Fibroblast of skin of right biceps (primary cell): Measurements from ENCODE around the gene PRICKLE4.
"Not testable (repeated sequence)": the region's sequence is repeated elsewhere in the genome, so short reads cannot be mapped to it uniquely, and the experiment has no call there.

Experiments
- DNase-seq: peaks from one replicate; pipeline ENCODE4 v3.0.0-alpha.2; 2013

The PRICKLE4 gene

DNA sequence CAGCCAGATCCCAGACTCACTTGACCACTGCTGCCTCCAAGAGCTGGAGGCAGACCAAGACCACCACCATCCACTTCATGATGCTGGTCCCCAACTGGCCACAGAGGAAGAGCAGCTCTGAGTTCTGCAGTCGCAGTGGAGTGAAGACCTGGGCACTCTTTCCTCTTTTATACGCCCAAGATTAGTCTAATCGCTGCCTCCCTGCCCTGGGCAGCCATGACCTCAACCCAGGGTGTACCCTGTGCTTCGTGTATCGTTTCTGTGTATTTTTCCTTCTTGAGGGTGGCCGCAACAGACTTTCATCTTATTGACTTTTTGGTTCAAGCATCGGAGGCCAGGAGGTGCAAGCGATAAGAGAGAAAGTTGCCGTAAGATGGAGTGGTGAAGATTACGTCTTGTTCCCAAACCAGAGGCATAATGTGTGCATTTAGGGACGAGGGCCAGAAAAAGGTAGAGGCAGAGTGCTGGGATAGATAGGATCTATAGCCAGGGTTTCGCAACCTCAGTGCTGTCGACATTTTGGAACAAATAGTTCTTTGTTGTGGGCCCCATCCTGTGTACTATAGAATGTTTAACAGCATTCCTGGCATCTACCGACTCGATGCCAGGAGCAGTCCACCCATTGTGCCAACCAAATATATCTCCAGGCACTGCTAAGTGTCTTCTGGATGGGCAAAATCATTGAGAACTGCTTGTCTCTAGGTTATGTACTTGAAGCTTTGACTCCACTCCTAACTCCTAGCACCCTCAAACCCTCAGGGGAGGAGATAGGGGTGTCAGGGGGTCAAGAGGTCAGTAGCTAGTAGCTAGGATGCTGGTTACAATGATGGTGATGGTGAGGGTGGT, 33.1 kb upstream of the PRICKLE4 start, which contains the start of gene PGC:
Gene PGC (minus strand): TSS at position 142 of the 846 bp plus-strand sequence. CDS start 63 bp downstream, at position 79.
- no peak for DNase-seq

- DNase-seq, result no peak
Observed at GRCh38 chr6:41748102-41748477, 32.5 kb upstream of the PRICKLE4 start.

- no peak for DNase-seq
Observed at GRCh38 chr6:41748542-41748941, 32.0 kb upstream of the PRICKLE4 start.

GRCh38 chr6:41750374-41750773, 30.2 kb upstream of the PRICKLE4 start:
- no peak for DNase-seq

- no peak for DNase-seq
Observed at GRCh38 chr6:41755895-41756294, 24.7 kb upstream of the PRICKLE4 start.

GRCh38 chr6:41756354-41756753, 24.2 kb upstream of the PRICKLE4 start:
- DNase-seq, result no peak

DNA sequence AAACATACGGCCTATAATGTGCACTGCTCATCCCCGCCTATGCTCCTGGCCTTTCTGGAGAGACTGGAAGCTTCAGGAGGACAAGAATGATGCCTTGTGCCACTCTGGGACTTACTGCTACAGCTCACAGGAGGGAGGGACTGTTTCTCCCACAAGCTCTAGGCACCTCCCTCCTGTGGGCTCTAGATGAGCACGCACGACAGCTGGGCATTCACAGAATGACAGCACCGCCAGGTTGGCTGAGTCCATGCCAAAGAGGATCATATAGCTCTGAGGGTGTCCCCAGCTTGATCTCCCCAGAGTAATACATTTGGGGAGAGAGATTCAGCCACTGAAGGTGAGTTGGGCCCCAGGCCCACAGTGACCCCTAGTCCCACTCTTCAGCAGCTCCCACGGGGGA, 23.3 kb upstream of the PRICKLE4 start:
- no peak for DNase-seq

DNA sequence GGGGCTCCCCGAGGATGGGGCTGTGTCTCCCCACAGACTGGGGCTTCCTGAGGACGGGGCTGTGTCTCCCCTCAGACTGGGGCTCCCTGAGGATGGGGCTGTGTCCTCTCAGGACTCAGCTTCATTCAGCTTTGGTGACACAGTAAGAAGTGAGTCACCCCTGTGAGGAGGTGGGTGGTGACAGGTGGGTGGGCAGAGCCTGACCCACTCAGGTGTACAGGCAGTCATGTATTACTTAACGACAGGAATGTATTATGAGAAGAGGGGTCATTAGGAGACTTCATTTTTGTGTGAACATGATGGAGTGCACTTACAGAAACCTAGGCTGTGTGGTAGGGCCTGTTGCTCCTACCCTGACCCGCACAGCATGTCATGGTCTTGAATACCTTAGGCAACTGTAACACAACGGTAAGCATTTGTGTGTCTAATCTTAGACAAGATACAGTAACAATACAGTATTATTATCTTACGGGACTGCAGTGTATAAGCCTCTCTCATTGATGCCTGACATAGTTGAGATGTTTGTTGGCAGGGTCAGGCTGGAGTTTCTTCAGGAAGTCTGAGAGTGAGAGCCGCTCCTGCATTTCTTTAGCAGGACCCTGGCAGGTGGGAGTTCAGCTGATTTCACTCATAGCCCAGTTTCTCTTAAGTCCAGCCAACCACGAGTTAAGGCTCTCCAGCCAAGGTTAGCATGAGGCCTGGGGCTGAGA, 22.5 kb upstream of the PRICKLE4 start:
- DNase-seq, result no peak

- DNase-seq, result no peak
Observed at GRCh38 chr6:41758641-41759035, 21.9 kb upstream of the PRICKLE4 start.

DNA sequence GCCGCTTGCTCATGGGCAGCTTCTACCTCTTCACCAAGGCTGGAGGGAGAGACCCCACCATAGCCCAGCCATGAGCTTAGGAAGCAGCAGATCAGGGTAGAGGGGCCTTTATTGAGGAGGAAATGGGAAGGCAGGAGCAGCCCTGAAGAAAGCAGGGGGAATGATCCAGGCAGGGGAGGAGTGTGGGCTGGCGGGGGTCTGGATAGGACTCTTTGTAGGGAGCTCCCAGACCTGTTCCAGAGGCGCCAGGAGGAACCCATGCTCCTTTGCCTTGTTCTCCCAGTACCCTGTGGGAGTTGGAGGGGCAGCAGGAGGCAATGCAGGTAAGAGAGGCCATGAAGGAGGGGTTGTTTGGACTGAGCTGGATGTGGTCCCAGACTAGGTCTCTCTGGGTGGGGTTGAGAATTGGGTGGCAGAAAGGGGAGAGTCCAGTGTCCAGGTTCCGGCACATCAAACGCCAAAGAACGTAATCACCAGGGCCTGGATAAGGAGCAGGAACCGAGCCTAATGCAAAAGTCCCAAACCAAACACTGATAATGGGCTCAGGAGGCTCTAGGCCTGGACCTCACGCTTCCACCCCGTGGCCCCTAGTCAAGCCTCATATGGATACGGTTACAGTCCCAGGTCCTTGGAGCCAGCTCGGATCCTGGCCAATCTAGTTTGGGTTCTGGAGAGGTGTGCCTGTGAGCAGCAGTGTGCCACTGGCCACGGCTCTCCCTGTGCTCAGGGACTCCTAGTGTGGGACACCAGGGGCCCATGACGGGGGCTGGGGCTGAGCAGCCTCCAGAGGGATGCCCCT, 21.3 kb upstream of the PRICKLE4 start:
- DNase-seq, result no peak

GRCh38 chr6:41759905-41760579, 20.5 kb upstream of the PRICKLE4 start:
- no peak for DNase-seq

GRCh38 chr6:41763470-41763869, 17.1 kb upstream of the PRICKLE4 start:
- no peak for DNase-seq

- not testable (repeated sequence) for DNase-seq
Observed at GRCh38 chr6:41766043-41766664, 14.4 kb upstream of the PRICKLE4 start.

- peak; percentile 67 for DNase-seq
Observed at GRCh38 chr6:41767112-41767833, 13.3 kb upstream of the PRICKLE4 start.

GRCh38 chr6:41768545-41769308, 11.9 kb upstream of the PRICKLE4 start:
- DNase-seq, result no peak

DNA sequence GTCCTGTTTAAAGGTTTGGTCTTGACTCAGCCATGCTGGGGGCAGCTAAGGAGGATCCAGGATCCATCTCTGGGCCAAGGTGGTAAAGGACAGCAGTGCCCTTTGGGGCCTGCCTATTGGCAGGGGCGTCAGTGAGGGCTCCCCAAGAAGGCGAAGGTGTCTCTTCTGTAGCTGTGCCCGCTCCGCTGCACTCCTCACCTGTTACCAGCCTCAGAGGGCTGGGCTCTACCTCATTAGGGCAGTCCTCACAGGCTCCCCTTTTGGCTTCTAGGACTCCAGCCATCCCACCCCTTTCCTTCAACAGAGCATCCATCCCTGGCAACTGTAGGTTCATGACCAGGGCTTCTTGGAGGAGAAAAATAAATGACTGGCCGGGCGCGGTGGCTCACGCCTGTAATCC, 11.2 kb upstream of the PRICKLE4 start:
- no peak for DNase-seq

- no peak for DNase-seq
Observed at GRCh38 chr6:41770381-41771057, 10.1 kb upstream of the PRICKLE4 start.

DNA sequence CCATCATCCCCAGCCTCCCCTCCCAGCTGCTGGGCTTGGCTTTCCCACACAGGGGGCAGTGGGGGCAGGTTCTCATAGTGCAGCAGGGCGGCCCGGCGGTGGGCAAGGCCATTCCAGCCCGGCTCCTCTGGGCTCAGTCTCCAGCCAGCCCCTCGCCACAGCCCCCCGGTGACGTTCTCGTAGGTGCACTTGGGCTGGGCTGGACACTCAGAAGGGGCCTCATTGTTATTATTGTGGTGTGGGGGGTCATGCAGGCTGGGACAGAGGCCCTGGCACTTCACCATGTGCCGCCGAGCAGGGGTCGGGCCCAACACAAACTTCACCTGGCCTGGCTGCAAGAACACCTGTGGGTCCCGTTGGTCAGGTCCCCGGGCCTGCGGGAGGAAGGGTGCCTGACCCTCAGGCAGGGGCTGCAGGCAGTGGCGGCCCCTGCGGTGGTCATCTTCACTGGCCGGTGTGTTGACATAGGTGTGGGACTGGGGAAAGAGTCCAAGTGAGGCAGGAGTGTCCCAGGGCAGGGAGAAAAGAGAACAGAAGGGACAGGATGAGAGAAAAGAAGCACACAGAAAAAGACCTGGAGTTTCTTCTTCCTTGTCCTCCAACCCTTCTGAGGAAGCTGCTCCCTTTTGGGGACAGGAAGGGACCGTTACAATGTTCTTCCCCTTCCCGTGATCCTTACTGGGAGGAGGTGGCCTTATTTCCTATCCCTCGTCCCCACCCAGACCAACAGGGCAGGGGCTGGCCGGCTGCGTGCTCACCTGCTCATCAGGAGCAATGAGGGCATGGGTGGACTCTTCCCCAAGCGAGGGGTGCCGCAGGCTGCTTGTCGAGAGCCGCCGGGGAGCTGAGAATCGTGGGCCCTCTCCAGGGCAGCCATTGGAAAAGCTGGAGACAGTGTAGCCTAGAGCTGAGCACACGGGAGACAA, 9.3 kb upstream of the PRICKLE4 start:
- DNase-seq, result no peak

DNA sequence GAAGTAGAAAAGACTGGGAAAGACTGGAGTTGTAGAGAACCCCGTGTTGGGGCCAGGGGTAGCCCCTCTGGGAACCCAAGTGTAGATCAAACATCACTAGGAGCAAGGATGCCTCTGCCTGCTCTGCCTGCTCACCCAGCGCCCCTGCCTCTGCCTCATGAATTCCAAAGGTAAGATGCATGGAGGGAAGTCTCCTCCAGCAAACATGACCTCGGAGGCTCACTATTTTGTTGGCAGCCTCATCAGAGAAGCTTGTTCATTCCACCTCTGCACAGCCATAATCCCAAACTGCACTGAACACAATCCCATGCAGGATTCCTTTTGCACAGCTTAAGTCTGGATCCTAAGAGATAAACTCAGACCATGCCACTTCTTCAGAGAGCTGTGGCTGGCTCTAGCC, 5.7 kb upstream of the PRICKLE4 start:
- no peak for DNase-seq
